Neuronal stem cell (in vitro differentiated cells): ENCODE data around the gene SLC2A1.
A peak's percentile ranks its signal among the peaks of the same experiment; 100 is the strongest.
"Not testable (repeated sequence)": the region's sequence is repeated elsewhere in the genome, so short reads cannot be mapped to it uniquely, and the experiment has no call there.

Experiments
- DNase-seq: peaks from one replicate; pipeline ENCODE4 v3.0.0-alpha.2; 2013; ENCODE audit warnings: low spot score
- H2AFZ ChIP-seq: one replicate; pipeline ENCODE4 v1.6.1; 2013; ENCODE audit warnings: mild to moderate bottlenecking, low read length, inconsistent platforms
- H2AK5ac ChIP-seq: 2 replicates; pipeline ENCODE4 v1.6.1; 2013; ENCODE audit warnings: low read depth, mild to moderate bottlenecking, inconsistent platforms, low read length, moderate library complexity, mixed read lengths
- H2BK120ac ChIP-seq: 2 replicates; pipeline ENCODE4 v1.6.1; 2013; ENCODE audit warnings: low read depth, mild to moderate bottlenecking, inconsistent platforms, low read length, moderate library complexity, mixed read lengths
- H2BK12ac ChIP-seq: one replicate; pipeline ENCODE4 v1.6.1; 2013; ENCODE audit warnings: low read length, inconsistent platforms
- H2BK15ac ChIP-seq: 2 replicates; pipeline ENCODE4 v1.6.1; 2013; ENCODE audit warnings: mild to moderate bottlenecking, low read length, inconsistent platforms, mixed read lengths
- H2BK5ac ChIP-seq: one replicate; pipeline ENCODE4 v1.6.1; 2013; ENCODE audit warnings: inconsistent platforms, mild to moderate bottlenecking, low read length, moderate library complexity
- H3K14ac ChIP-seq: one replicate; pipeline ENCODE4 v1.6.1; 2013; ENCODE audit warnings: low read length, inconsistent platforms
- H3K18ac ChIP-seq: 2 replicates; pipeline ENCODE4 v1.6.1; 2013; ENCODE audit warnings: low read length, inconsistent platforms
- H3K23ac ChIP-seq: 2 replicates; pipeline ENCODE4 v1.6.1; 2013; ENCODE audit warnings: low read depth, mild to moderate bottlenecking, mixed read lengths, low read length, inconsistent platforms; ENCODE audit not compliant: poor library complexity
- H3K27ac ChIP-seq: replicated peaks from 3 replicates; pipeline ENCODE4 v1.5.1; 2013; ENCODE audit warnings: low read length, inconsistent platforms
- H3K27me3 ChIP-seq, 3 experiments: 2 replicates each; pipeline ENCODE4 v1.6.1; 2013; ENCODE audit warnings: low read length in 3 of 3, mild to moderate bottlenecking in 2 of 3, inconsistent platforms in 1 of 3, low read depth in 1 of 3, mixed read lengths in 1 of 3, moderate library complexity in 1 of 3; ENCODE audit not compliant: control insufficient read depth in 3 of 3, insufficient read depth in 3 of 3
- H3K36me3 ChIP-seq, 2 donors: replicated peaks in 1 of 2; 2 replicates each; pipeline ENCODE4 v1.6.1; 2013; ENCODE audit warnings: low read length in 2 of 2; ENCODE audit not compliant: control insufficient read depth in 2 of 2, insufficient read depth in 2 of 2
- H3K4ac ChIP-seq: 2 replicates; pipeline ENCODE4 v1.6.1; 2013; ENCODE audit warnings: inconsistent platforms, mild to moderate bottlenecking, low read length, moderate library complexity
- H3K4me1 ChIP-seq, 2 donors: 1 replicate in 1 of 2; 2 replicates in 1 of 2; pipeline ENCODE4 v1.6.1; 2013; ENCODE audit warnings: low read length in 2 of 2, low read depth in 1 of 2; ENCODE audit not compliant: control insufficient read depth in 2 of 2, insufficient read depth in 1 of 2
- H3K4me2 ChIP-seq: one replicate; pipeline ENCODE4 v1.6.1; 2013; ENCODE audit warnings: mild to moderate bottlenecking, low read length, inconsistent platforms; ENCODE audit not compliant: insufficient read depth, poor library complexity, severe bottlenecking
- H3K4me3 ChIP-seq, 2 donors: 2 replicates each; pipeline ENCODE4 v1.5.1; 2013; ENCODE audit warnings: low read length in 2 of 2, mild to moderate bottlenecking in 2 of 2, inconsistent platforms in 1 of 2, moderate library complexity in 1 of 2
- H3K79me1 ChIP-seq: one replicate; pipeline ENCODE4 v1.6.1; 2013; ENCODE audit warnings: low read depth, mild to moderate bottlenecking, inconsistent platforms, low read length, moderate library complexity
- H3K9ac ChIP-seq: one replicate; pipeline ENCODE4 v1.6.1; 2013; ENCODE audit warnings: mild to moderate bottlenecking, low read depth, low read length, inconsistent platforms; ENCODE audit not compliant: poor library complexity
- H3K9me3 ChIP-seq, 2 donors: replicated peaks in 1 of 2; 2 replicates each; pipeline versions ENCODE3 to v1.6.1; 2013; ENCODE audit warnings: low read length in 2 of 2, mild to moderate bottlenecking in 2 of 2, inconsistent platforms in 1 of 2, low read depth in 1 of 2, mixed read lengths in 1 of 2, moderate library complexity in 1 of 2; ENCODE audit not compliant: control insufficient read depth in 2 of 2, insufficient read depth in 1 of 2
- H4K8ac ChIP-seq: one replicate; pipeline ENCODE4 v1.6.1; 2013; ENCODE audit warnings: low read depth, mild to moderate bottlenecking, inconsistent platforms, low read length, moderate library complexity
- H4K91ac ChIP-seq: one replicate; pipeline ENCODE4 v1.6.1; 2013; ENCODE audit warnings: low read length, low read depth, mild to moderate bottlenecking, inconsistent platforms; ENCODE audit not compliant: poor library complexity
- WGBS, 2 donors: extraction: QIAGEN DNeasy Blood & Tissue Kit; methylation state at CpG; one replicate each; pipeline ENCODE4 v1.1.7; 2013; ENCODE audit warnings: missing lambda C conversion rate in 2 of 2, mixed read lengths in 1 of 2; ENCODE audit not compliant: insufficient read length in 2 of 2, insufficient replicate concordance in 1 of 2; ENCODE audit errors: extremely low coverage in 2 of 2; 5-methylcytosine and 5-hydroxymethylcytosine counted together

The SLC2A1 gene

GRCh38 chr1:42922687-42923366, 35.8 kb downstream of the SLC2A1 start:
- Histone ChIP-seq H3K9ac (no peak overlapping the region), H3K4me2 (no peak overlapping the region), H2BK5ac (no peak overlapping the region), H3K4ac (no peak overlapping the region), H3K79me1 (no peaks in the 10 kb centered on the region), H3K14ac (no peak overlapping the region), H2BK15ac (no peak overlapping the region), H4K91ac (no peak overlapping the region), H3K23ac (no peak overlapping the region), H2AK5ac (no peak overlapping the region), H4K8ac (no peak overlapping the region), H3K4me1 (peaks cover 3 to 12% of the 10 kb centered on the region in 2 donors), H3K18ac (no peak overlapping the region), H3K36me3 (peaks cover 21 to 38% of the 10 kb centered on the region in 2 donors), H3K4me3 (no peak overlapping the region), H3K27me3 (no peaks in the 10 kb centered on the region), H2BK120ac (no peak overlapping the region), H3K9me3 (peaks cover 0 to 6% of the 10 kb centered on the region in 2 donors), H2AFZ (no peak overlapping the region), H3K27ac (peak overlapping the region; percentile 95), H2BK12ac (no peak overlapping the region)
- peak; percentile 48 for DNase-seq
- no CpG with 5 or more reads among the region's 4 CpGs for WGBS, 2 donors

- no peak overlapping the region for H2BK15ac ChIP-seq
- no CpG with 5 or more reads among the region's 4 CpGs for WGBS, 2 donors
- no peak overlapping the region for H2AFZ ChIP-seq
- no peaks in the 10 kb centered on the region for H3K79me1 ChIP-seq
- DNase-seq = no peak
- no peak overlapping the region for H3K23ac ChIP-seq
- H3K14ac ChIP-seq = no peak overlapping the region
- no peak overlapping the region for H3K4me2 ChIP-seq
- no peak overlapping the region for H3K4ac ChIP-seq
- H2AK5ac ChIP-seq = no peak overlapping the region
- no peak overlapping the region for H2BK120ac ChIP-seq
- peaks cover 4 to 10% of the 10 kb centered on the region in 2 donors for H3K9me3 ChIP-seq
- H3K4me1 ChIP-seq = peaks cover 3 to 12% of the 10 kb centered on the region in 2 donors
- H3K4me3 ChIP-seq = no peak overlapping the region
- peaks cover 11 to 27% of the 10 kb centered on the region in 2 donors for H3K36me3 ChIP-seq
- H2BK12ac ChIP-seq = no peak overlapping the region
- no peaks in the 10 kb centered on the region for H3K27me3 ChIP-seq
- no peak overlapping the region for H4K91ac ChIP-seq
- H4K8ac ChIP-seq = no peak overlapping the region
- H2BK5ac ChIP-seq = no peak overlapping the region
- H3K9ac ChIP-seq = no peak overlapping the region
- no peak overlapping the region for H3K27ac ChIP-seq
- no peak overlapping the region for H3K18ac ChIP-seq
Observed at GRCh38 chr1:42921769-42922168, 36.9 kb downstream of the SLC2A1 start.

- not testable (repeated sequence) for H2BK5ac ChIP-seq, H4K91ac ChIP-seq, H3K36me3 ChIP-seq, H2BK12ac ChIP-seq, H2BK15ac ChIP-seq, H3K4me2 ChIP-seq, H2BK120ac ChIP-seq, H3K27ac ChIP-seq, H3K9ac ChIP-seq, H3K18ac ChIP-seq, H2AFZ ChIP-seq, H3K4me3 ChIP-seq, H3K79me1 ChIP-seq, H3K4me1 ChIP-seq, H3K14ac ChIP-seq, H2AK5ac ChIP-seq, H3K4ac ChIP-seq, H4K8ac ChIP-seq, DNase-seq, H3K23ac ChIP-seq, H3K27me3 ChIP-seq
- WGBS, 2 donors = no CpG with 5 or more reads among the region's 5 CpGs
- H3K9me3 ChIP-seq = peaks cover 10% of the 10 kb centered on the region in 2 donors
Observed at GRCh38 chr1:42919651-42920050, 39.0 kb downstream of the SLC2A1 start.

GRCh38 chr1:42917241-42917495, 41.5 kb downstream of the SLC2A1 start:
- Histone ChIP-seq H3K79me1 (no peaks in the 10 kb centered on the region), H3K4me3 (no peak overlapping the region), H2AK5ac (no peak overlapping the region), H2BK12ac (no peak overlapping the region), H3K14ac (no peak overlapping the region), H2AFZ (no peak overlapping the region), H2BK15ac (no peak overlapping the region), H2BK5ac (no peak overlapping the region), H3K27ac (no peak overlapping the region), H3K4me2 (no peak overlapping the region), H3K4me1 (no peaks in the 10 kb centered on the region), H3K27me3 (no peaks in the 10 kb centered on the region), H3K23ac (peak overlapping the region; percentile 89), H4K91ac (no peak overlapping the region), H3K36me3 (no peaks in the 10 kb centered on the region), H3K18ac (no peak overlapping the region), H4K8ac (no peak overlapping the region), H3K4ac (no peak overlapping the region), H2BK120ac (no peak overlapping the region), H3K9ac (no peak overlapping the region), H3K9me3 (peaks cover 10 to 20% of the 10 kb centered on the region in 2 donors)
- WGBS, 2 donors = no CpG with 5 or more reads among the region's 15 CpGs
- DNase-seq = no peak
